Upper lobe of left lung (tissue), 6 donors: ENCODE measurements around the gene TAAR5. TPM values are rescaled to one million over a fixed set of nuclear protein-coding genes. Genes with fewer than 3 reads are reported as not detected.

Experiments
- ATAC-seq, 2 donors: fragments of 200-7000 bp; cut with Tn5 transposase; one replicate each; pipeline ENCODE4 v1.9.1; 2022; ENCODE audit warnings: mild to moderate bottlenecking in 2 of 2, moderate library complexity in 2 of 2; ENCODE audit not compliant: low FRiP score in 2 of 2
- DNase-seq, 2 donors: peaks; one replicate each; pipeline ENCODE4 v3.0.0-alpha.2; 2019 to 2020
- H3K27ac ChIP-seq, 4 donors: fragments of 200-600 bp; sonication (generic); one replicate each; pipeline ENCODE4 v1.5.1; 2016 to 2019
- H3K27me3 ChIP-seq, 4 donors: fragments of 200-600 bp; sonication (generic); one replicate each; pipeline ENCODE4 v1.5.1; 2017 to 2019
- H3K36me3 ChIP-seq, 4 donors: fragments of 200-600 bp; sonication (generic); one replicate each; pipeline ENCODE4 v1.5.1; 2016 to 2019
- H3K4me1 ChIP-seq, 4 donors: fragments of 200-600 bp; sonication (generic); one replicate each; pipeline ENCODE4 v1.5.1; 2018 to 2019
- H3K4me3 ChIP-seq, 4 donors: fragments of 200-600 bp; sonication (generic); one replicate each; pipeline ENCODE4 v1.5.1; 2017 to 2019; ENCODE audit warnings: mild to moderate bottlenecking in 2 of 4, moderate library complexity in 1 of 4
- H3K9me3 ChIP-seq, 4 donors: fragments of 200-600 bp; sonication (generic); one replicate each; pipeline ENCODE4 v1.5.1; 2018 to 2019
- EP300 ChIP-seq, 4 donors: sonication (generic); formaldehyde crosslinking; IDR thresholded peaks; one replicate each; pipeline ENCODE4 v1.5.1; 2017; ENCODE audit warnings: antibody characterized with exemption in 4 of 4, control low read depth in 2 of 4
- POLR2A ChIP-seq, 4 donors: fragments of 450-650 bp; IDR thresholded peaks; one replicate each; pipeline ENCODE4 v1.5.1; 2016 to 2017; ENCODE audit warnings: antibody characterized with exemption in 4 of 4, mild to moderate bottlenecking in 2 of 4
- POLR2AphosphoS5 ChIP-seq, 2 donors: sonication (generic); formaldehyde crosslinking; IDR thresholded peaks; one replicate each; pipeline ENCODE4 v1.5.1; 2017; ENCODE audit warnings: antibody characterized with exemption in 2 of 2
- small RNA-seq, 4 donors: library from RNA; depleted of rRNA; stranded (forward); fragments of <200 nt; gene quantifications; one replicate each; pipeline ENCODE3, GENCODE V24; 2016
- total RNA-seq, 6 donors: library from RNA; depleted of rRNA in 4 of 6; stranded (reverse); fragments of >200 nt in 4 of 6; gene quantifications; one replicate each; pipeline versions ENCODE4 v1.1.0 to v1.2.1, GENCODE V29; 2016 to 2021
- TF ChIP-seq, protein P1 (sequence below), 6 experiments: fragments of 450-650 bp in 4 of 6; fragments of 200-600 bp in 2 of 6; sonication (generic) in 2 of 6; IDR thresholded peaks; one replicate each; pipeline ENCODE4 v1.5.1; 2016 to 2019; ENCODE audit warnings: antibody characterized with exemption in 6 of 6
- donor health status: DM: no; HTN: no; CAD: no; lungs with moderate emphysema.
- donor health status: DM: no; HTN: yes; CAD: no; lungs with severe emphysema.

The TAAR5 gene
- total RNA-seq, 6 donors from 2014 or later = not detected

GRCh38 chr6:132544826-132545225, 44.7 kb downstream of the TAAR5 start:
- DNase-seq = no peak
- Histone ChIP-seq H3K27ac (no peak overlapping the region), H3K4me3 (no peak overlapping the region), H3K9me3 (no peaks in the 10 kb centered on the region), H3K27me3 (no peaks in the 10 kb centered on the region), H3K36me3 (no peaks in the 10 kb centered on the region), H3K4me1 (no peaks in the 10 kb centered on the region)
- no peak for ATAC-seq
- no peak for TF ChIP-seq POLR2AphosphoS5 (IDR thresholded peaks at IDR 0.05)
- TF ChIP-seq EP300 (IDR thresholded peaks at IDR 0.05) = no peak
- TF ChIP-seq POLR2A (IDR thresholded peaks at IDR 0.05) = no peak
- TF ChIP-seq, protein P1, sequence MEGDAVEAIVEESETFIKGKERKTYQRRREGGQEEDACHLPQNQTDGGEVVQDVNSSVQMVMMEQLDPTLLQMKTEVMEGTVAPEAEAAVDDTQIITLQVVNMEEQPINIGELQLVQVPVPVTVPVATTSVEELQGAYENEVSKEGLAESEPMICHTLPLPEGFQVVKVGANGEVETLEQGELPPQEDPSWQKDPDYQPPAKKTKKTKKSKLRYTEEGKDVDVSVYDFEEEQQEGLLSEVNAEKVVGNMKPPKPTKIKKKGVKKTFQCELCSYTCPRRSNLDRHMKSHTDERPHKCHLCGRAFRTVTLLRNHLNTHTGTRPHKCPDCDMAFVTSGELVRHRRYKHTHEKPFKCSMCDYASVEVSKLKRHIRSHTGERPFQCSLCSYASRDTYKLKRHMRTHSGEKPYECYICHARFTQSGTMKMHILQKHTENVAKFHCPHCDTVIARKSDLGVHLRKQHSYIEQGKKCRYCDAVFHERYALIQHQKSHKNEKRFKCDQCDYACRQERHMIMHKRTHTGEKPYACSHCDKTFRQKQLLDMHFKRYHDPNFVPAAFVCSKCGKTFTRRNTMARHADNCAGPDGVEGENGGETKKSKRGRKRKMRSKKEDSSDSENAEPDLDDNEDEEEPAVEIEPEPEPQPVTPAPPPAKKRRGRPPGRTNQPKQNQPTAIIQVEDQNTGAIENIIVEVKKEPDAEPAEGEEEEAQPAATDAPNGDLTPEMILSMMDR (IDR thresholded peaks at IDR 0.05) = no peak

Small RNA genes lying within 50 kb of the gene (small RNA-seq; reads per million reads assigned to genes)
- 0 reads per million in 4 donors for gene TAAR7P

Other genes with a start within 250 kb of the TAAR5 start
- gene MOXD1, start 188.3 kb downstream of the TAAR5 start, total RNA-seq = 10 to 100 TPM in 4 of 6 donors, 1 to 10 TPM in 2; 3.5 to 24.4 (median 11.0) TPM
- 10 to 100 TPM; 23.2 to 86.6 (median 44.8) TPM for gene STX7, start 76.6 kb downstream of the TAAR5 start, total RNA-seq
- not detected for gene TAAR9, start 51.5 kb downstream of the TAAR5 start, total RNA-seq
- not detected for gene TAAR8, start 37.1 kb downstream of the TAAR5 start, total RNA-seq
- not detected for gene TAAR6, start 19.4 kb downstream of the TAAR5 start, total RNA-seq
- not detected for gene TAAR2, start 34.5 kb upstream of the TAAR5 start, total RNA-seq
- not detected for gene TAAR1, start 69.4 kb upstream of the TAAR5 start, total RNA-seq
- gene VNN1, start 124.3 kb upstream of the TAAR5 start, total RNA-seq = 1 to 10 TPM in 5 of 6 donors, under 1 TPM in 1; 0.67 to 9.4 (median 4.7) TPM
- 10 to 100 TPM in 5 of 6 donors, 1 to 10 TPM in 1; 5.2 to 29.3 (median 16.9) TPM for gene VNN2, start 168.2 kb upstream of the TAAR5 start, total RNA-seq
- 10 to 100 TPM in 1 of 6 donors, 1 to 10 TPM in 5; 3.6 to 12.0 (median 6.2) TPM for gene SLC18B1, start 208.9 kb upstream of the TAAR5 start, total RNA-seq
- gene RPS12, start 224.8 kb upstream of the TAAR5 start, total RNA-seq = 1,000 to 10,000 TPM in 2 of 6 donors, 100 to 1,000 TPM in 4; 352 to 1,509 (median 888) TPM